Neural progenitor cell (in vitro differentiated cells): ENCODE data around the gene CHP2. TPM values are rescaled to one million over a fixed set of nuclear protein-coding genes. Genes with fewer than 3 reads are reported as not detected.

ENCODE experiments used
- DNase-seq: peaks from one replicate; pipeline ENCODE4 v3.0.0-alpha.2; 2016; ENCODE audit warnings: low spot score
- H2AFZ ChIP-seq: fragments of 200-600 bp; sonication (generic); replicated peaks from 2 replicates; pipeline ENCODE4 v1.6.1; 2016; ENCODE audit warnings: antibody characterized with exemption
- H3F3A ChIP-seq: fragments of 200-600 bp; sonication (generic); 2 replicates; pipeline ENCODE4 v1.6.1; 2016; ENCODE audit warnings: antibody characterized with exemption, low read depth
- H3K27ac ChIP-seq: fragments of 200-600 bp; sonication (generic); 2 replicates; pipeline ENCODE4 v1.5.1; 2016; ENCODE audit warnings: mild to moderate bottlenecking
- H3K27me3 ChIP-seq: fragments of 200-600 bp; sonication (generic); 2 replicates; pipeline ENCODE4 v1.6.1; 2016; ENCODE audit warnings: mild to moderate bottlenecking, moderate library complexity
- H3K36me3 ChIP-seq: fragments of 200-600 bp; sonication (generic); 2 replicates; pipeline ENCODE4 v1.5.1; 2016
- H3K4me1 ChIP-seq: fragments of 200-600 bp; sonication (generic); 2 replicates; pipeline ENCODE4 v1.6.1; 2016; ENCODE audit warnings: mixed run types
- H3K4me2 ChIP-seq: fragments of 200-600 bp; sonication (generic); 2 replicates; pipeline ENCODE4 v1.6.1; 2016
- H3K4me3 ChIP-seq: fragments of 200-600 bp; sonication (generic); 2 replicates; pipeline ENCODE4 v1.5.1; 2016
- H3K79me2 ChIP-seq: fragments of 200-600 bp; sonication (generic); 2 replicates; pipeline ENCODE4 v1.6.1; 2016; ENCODE audit warnings: low read depth
- H3K9ac ChIP-seq: fragments of 200-600 bp; sonication (generic); 2 replicates; pipeline ENCODE4 v1.6.1; 2016
- H3K9me3 ChIP-seq: fragments of 200-600 bp; sonication (generic); 2 replicates; pipeline ENCODE4 v1.5.1; 2016; ENCODE audit warnings: low read depth
- H4K20me1 ChIP-seq: fragments of 200-600 bp; sonication (generic); 2 replicates; pipeline ENCODE4 v1.6.1; 2016; ENCODE audit warnings: low read depth
- H3K27ac Mint-ChIP-seq: 3 replicates; pipeline ENCODE4 v1.8.0; 2021; ENCODE audit warnings: mixed read lengths
- H3K27me3 Mint-ChIP-seq: 2 replicates; pipeline ENCODE4 v1.8.0; 2022; ENCODE audit warnings: low read depth, mild to moderate bottlenecking, inconsistent platforms, moderate library complexity, mixed read lengths; ENCODE audit not compliant: insufficient read depth
- H3K36me3 Mint-ChIP-seq: 3 replicates; pipeline ENCODE4 v1.8.0; 2021; ENCODE audit warnings: mixed read lengths
- H3K4me1 Mint-ChIP-seq: 3 replicates; pipeline ENCODE4 v1.8.0; 2021; ENCODE audit warnings: mixed read lengths
- H3K4me3 Mint-ChIP-seq: 3 replicates; pipeline ENCODE4 v1.8.0; 2021; ENCODE audit warnings: mild to moderate bottlenecking, moderate library complexity, mixed read lengths
- H3K9me3 Mint-ChIP-seq: 3 replicates; pipeline ENCODE4 v1.8.0; 2020; ENCODE audit warnings: mixed read lengths
- EZH2 ChIP-seq: fragments of 200-600 bp; sonication (generic); IDR thresholded peaks from 2 replicates; pipeline ENCODE4 v1.6.1; 2017; ENCODE audit warnings: antibody characterized with exemption, mild to moderate bottlenecking, moderate library complexity
- EZH2phosphoT487 ChIP-seq: fragments of 200-600 bp; sonication (generic); IDR thresholded peaks from 2 replicates; pipeline ENCODE4 v1.6.1; 2017; ENCODE audit warnings: antibody characterized with exemption
- total RNA-seq: library from RNA; depleted of rRNA; stranded (reverse); fragments of >200 nt; gene quantifications from 2 replicates; pipeline ENCODE4 v1.2.3, GENCODE V29; 2015; ENCODE audit warnings: low replicate concordance
- TF ChIP-seq, protein P1 (sequence below): fragments of 200-600 bp; sonication (generic); IDR thresholded peaks from 2 replicates; pipeline ENCODE4 v1.5.1; 2017; ENCODE audit warnings: antibody characterized with exemption, mild to moderate bottlenecking

The CHP2 gene
- total RNA-seq, 1 donor from 2014 or later, result 0.13 TPM

DNA sequence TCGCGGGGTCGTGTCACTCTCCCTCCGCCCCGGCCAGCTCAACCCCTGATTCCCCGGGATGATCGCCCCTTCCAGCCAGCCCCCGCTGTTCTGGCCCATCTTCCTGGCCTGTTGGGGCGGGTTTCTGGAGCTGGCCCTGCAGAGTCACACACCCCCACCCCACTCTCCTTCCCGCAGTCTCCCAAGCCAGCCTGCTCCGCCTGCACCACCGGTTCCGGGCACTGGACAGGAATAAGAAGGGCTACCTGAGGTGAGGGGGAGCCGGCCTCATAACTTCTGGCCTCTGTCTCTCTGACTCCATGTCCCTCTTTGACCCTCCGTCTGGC is 621 bp downstream of the CHP2 start:
- Mint-ChIP-seq H3K36me3 (no peaks in the 10 kb centered on the region), H3K4me1 (no peaks in the 10 kb centered on the region), H3K9me3 (peaks cover 10% of the 10 kb centered on the region), H3K4me3 (no peak overlapping the region), H3K27ac (no peak overlapping the region), H3K27me3 (peaks cover 45% of the 10 kb centered on the region)
- Histone ChIP-seq H3K27ac (no peak overlapping the region), H3K36me3 (no peaks in the 10 kb centered on the region), H3K27me3 (peaks cover 26% of the 10 kb centered on the region), H3K4me2 (no peak overlapping the region), H3K9ac (no peak overlapping the region), H3K9me3 (no peaks in the 10 kb centered on the region), H2AFZ (no peak overlapping the region), H3F3A (no peaks in the 10 kb centered on the region), H4K20me1 (no peaks in the 10 kb centered on the region), H3K4me1 (peaks cover 9% of the 10 kb centered on the region), H3K79me2 (no peaks in the 10 kb centered on the region), H3K4me3 (no peak overlapping the region)
- DNase-seq, result no peak
- TF ChIP-seq EZH2phosphoT487, result no peak
- no peak for TF ChIP-seq EZH2
- TF ChIP-seq, protein P1, sequence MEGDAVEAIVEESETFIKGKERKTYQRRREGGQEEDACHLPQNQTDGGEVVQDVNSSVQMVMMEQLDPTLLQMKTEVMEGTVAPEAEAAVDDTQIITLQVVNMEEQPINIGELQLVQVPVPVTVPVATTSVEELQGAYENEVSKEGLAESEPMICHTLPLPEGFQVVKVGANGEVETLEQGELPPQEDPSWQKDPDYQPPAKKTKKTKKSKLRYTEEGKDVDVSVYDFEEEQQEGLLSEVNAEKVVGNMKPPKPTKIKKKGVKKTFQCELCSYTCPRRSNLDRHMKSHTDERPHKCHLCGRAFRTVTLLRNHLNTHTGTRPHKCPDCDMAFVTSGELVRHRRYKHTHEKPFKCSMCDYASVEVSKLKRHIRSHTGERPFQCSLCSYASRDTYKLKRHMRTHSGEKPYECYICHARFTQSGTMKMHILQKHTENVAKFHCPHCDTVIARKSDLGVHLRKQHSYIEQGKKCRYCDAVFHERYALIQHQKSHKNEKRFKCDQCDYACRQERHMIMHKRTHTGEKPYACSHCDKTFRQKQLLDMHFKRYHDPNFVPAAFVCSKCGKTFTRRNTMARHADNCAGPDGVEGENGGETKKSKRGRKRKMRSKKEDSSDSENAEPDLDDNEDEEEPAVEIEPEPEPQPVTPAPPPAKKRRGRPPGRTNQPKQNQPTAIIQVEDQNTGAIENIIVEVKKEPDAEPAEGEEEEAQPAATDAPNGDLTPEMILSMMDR, result no peak

DNA sequence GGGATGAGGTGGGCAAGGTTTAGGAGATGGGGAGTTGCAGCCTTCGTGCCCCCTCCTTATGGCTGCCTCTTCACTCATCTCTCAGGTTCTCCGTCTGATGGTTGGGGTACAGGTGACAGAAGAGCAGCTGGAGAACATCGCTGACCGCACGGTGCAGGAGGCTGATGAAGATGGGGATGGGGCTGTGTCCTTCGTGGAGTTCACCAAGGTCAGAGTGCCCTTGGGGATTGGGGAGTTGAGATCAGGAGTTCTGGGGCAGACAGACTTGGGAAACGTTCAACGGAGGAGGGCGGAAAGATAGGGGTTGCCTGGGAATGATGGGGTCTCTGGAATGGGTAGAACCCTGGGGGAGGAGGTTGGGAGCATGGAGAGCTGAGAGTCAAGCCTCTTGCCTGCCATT is 2.3 kb downstream of the CHP2 start:
- Mint-ChIP-seq H3K27ac (no peak overlapping the region), H3K4me1 (no peaks in the 10 kb centered on the region), H3K27me3 (peaks cover 40% of the 10 kb centered on the region), H3K4me3 (no peak overlapping the region), H3K36me3 (no peaks in the 10 kb centered on the region), H3K9me3 (peaks cover 10% of the 10 kb centered on the region)
- H3K9me3 ChIP-seq, result no peaks in the 10 kb centered on the region
- peaks cover 9% of the 10 kb centered on the region for H3K4me1 ChIP-seq
- no peaks in the 10 kb centered on the region for H3K36me3 ChIP-seq
- no peaks in the 10 kb centered on the region for H3K79me2 ChIP-seq
- no peaks in the 10 kb centered on the region for H3F3A ChIP-seq
- H3K9ac ChIP-seq, result no peak overlapping the region
- peaks cover 26% of the 10 kb centered on the region for H3K27me3 ChIP-seq
- TF ChIP-seq, protein P1, result no peak
- no peak for TF ChIP-seq EZH2
- no peak overlapping the region for H3K27ac ChIP-seq
- no peak for DNase-seq
- no peak overlapping the region for H3K4me3 ChIP-seq
- no peaks in the 10 kb centered on the region for H4K20me1 ChIP-seq
- H2AFZ ChIP-seq, result no peak overlapping the region
- H3K4me2 ChIP-seq, result no peak overlapping the region

GRCh38 chr16:23757937-23758619 is 3.3 kb downstream of the CHP2 start:
- Mint-ChIP-seq H3K4me3 (no peak overlapping the region), H3K4me1 (no peaks in the 10 kb centered on the region), H3K27ac (no peak overlapping the region), H3K27me3 (peaks cover 38% of the 10 kb centered on the region), H3K36me3 (no peaks in the 10 kb centered on the region), H3K9me3 (peaks cover 10% of the 10 kb centered on the region)
- H3K79me2 ChIP-seq, result no peaks in the 10 kb centered on the region
- H3K9me3 ChIP-seq, result no peaks in the 10 kb centered on the region
- H3K27me3 ChIP-seq, result peaks cover 26% of the 10 kb centered on the region
- H2AFZ ChIP-seq, result no peak overlapping the region
- no peaks in the 10 kb centered on the region for H3K36me3 ChIP-seq
- no peak overlapping the region for H3K4me3 ChIP-seq
- no peak for DNase-seq
- no peaks in the 10 kb centered on the region for H4K20me1 ChIP-seq
- no peak overlapping the region for H3K27ac ChIP-seq
- peaks cover 9% of the 10 kb centered on the region for H3K4me1 ChIP-seq
- H3K9ac ChIP-seq, result no peak overlapping the region
- no peaks in the 10 kb centered on the region for H3F3A ChIP-seq
- H3K4me2 ChIP-seq, result no peak overlapping the region
- TF ChIP-seq EZH2phosphoT487 (no peak), EZH2 (no peak)
- TF ChIP-seq, protein P1, result no peak
